ENCODE measurements around the gene FERD3L. TPM values are rescaled to one million over a fixed set of nuclear protein-coding genes. Genes with fewer than 3 reads are reported as not detected.
A peak's percentile ranks its signal among the peaks of the same experiment; 100 is the strongest.

FERD3L gene
- total and polyA plus RNA-seq, 2 experiments from 2014 or later, result not detected

DNA sequence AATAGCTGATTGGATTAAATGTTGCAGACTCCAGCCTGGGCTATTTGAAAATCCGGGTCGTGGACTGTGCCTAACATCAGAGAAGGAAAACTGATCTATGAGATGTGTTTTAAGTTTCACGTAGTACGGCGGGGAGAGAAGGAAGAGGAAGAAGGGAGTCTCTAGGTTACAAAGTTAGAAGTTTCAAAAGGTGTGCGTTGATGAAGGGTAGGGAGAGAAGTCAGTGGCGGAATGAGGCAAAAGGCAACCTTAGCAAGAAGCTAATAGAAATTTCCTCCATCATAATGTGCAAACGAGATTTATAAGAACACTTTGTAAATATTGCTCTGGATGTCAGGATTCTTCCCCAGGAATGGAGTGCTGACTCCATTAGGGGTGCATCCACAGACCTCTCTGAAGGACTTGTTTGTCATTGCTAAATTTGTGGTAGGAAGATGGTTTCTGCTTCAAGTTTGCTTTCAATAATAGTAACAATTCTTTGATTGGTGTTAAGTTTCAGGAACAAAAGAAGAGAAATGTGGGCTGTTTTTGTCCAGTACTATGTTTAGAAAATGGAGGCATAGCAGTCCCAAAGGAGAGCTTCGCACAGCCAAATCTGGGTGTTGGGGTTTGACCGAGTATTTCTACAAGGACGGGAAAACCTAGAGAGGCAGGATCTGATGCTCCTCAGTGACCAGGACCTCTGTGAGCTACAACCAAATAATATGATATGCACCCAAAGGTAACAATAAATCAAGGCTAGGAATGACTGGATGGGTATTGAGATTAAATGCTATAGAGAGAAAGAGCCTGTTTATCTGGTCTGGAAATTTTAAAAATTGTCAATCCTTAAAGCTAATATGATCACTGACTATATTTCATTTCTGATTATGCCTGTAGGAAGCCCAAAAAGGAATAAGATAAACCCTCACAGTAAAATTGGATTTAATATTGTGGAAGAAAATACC is 35.9 kb downstream of the FERD3L start:
- 9 to 11% methylated on average over 11 of the region's 11 CpGs for WGBS, 2 experiments (ENCODE audit: low coverage in 1 of 2, low lambda C conversion rate in 2 of 2, missing lambda C conversion rate in 2 of 2)
- no peak for TF ChIP-seq EZH2 (IDR thresholded peaks at IDR 0.05; ENCODE audit: insufficient read depth, poor library complexity, severe bottlenecking)
- TF ChIP-seq EZH2phosphoT487 (IDR thresholded peaks at IDR 0.05; ENCODE audit: insufficient read depth, low read depth), result 0 out of 2 replicates have a peak, but pooled peaks have one; percentile 44
- H3K9me2 ChIP-seq (ENCODE audit: insufficient read depth), result no peaks in the 10 kb centered on the region
- peak overlapping the region; percentile 84 for H2AFZ ChIP-seq
- peak overlapping the region; percentile 88 for H3K4me3 ChIP-seq
- peaks cover 58% of the 10 kb centered on the region for H3F3A ChIP-seq (ENCODE audit: insufficient read depth)
- in situ Hi-C loops (cut with MboI), result loop anchor here (25.0 kb wide), 1 partner anchor 747 kb away; no protein-coding TSS in a partner anchor
- H3K27ac ChIP-seq, result peak overlapping the region; percentile 97
- no peaks in the 10 kb centered on the region for H3K36me3 ChIP-seq (ENCODE audit: low read depth)
- H3K4me1 ChIP-seq (ENCODE audit: insufficient read depth), result peaks cover 65% of the 10 kb centered on the region
- DNase-seq, result peak; percentile 53
- no peaks in the 10 kb centered on the region for H3K9me3 ChIP-seq (ENCODE audit: low read depth)
- H3K9ac ChIP-seq, result peak overlapping the region; percentile 95
- H4K20me1 ChIP-seq (ENCODE audit: insufficient read depth), result no peaks in the 10 kb centered on the region
- no peaks in the 10 kb centered on the region for H3K27me3 ChIP-seq (replicated peaks; ENCODE audit: insufficient read depth)
- H3K4me2 ChIP-seq (ENCODE audit: unreplicated experiment), result peak overlapping the region; percentile 99
- H3K79me2 ChIP-seq (ENCODE audit: insufficient read depth), result peaks cover 95% of the 10 kb centered on the region

DNA sequence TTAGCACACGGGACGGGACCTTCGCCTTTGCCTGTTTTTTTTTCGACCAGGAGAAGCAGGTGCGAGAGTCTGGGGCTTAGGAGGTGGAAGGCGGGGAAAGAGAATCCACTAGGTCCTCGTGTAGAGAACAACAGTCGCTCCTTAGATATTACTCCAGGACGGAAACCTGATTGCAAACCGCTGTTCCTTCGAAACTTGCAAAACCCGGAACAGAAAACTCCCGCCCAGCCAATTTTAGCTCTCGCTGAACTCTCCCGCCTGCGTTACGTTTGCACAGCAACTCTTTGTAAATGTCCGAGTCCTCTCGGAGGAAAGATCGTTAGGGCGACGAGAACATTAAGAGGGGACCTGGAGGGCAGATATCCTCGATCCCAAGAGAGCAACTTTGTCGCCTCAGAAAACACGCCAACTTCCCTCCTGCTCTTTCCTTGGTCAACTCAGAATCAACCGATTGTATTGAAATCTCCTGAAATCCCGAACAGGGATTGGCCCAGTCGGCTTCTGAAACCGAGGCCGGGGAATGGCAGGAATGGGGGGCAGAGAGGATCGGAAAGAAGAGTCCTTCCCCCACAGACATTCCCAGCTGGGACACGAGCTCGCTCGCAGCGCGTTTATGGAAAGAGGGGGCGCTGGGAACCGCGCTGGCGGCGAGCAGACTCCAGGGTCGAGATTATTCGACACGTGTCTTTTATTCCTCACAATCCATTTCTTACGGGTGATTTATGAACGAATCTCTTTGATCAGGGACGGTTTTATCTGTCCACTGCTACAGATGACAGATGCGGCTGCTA is 37.7 kb downstream of the FERD3L start:
- H4K20me1 ChIP-seq (ENCODE audit: insufficient read depth), result no peaks in the 10 kb centered on the region
- peak overlapping the region; percentile 95 for H3K9ac ChIP-seq
- in situ Hi-C loops (cut with MboI), result loop anchor here (25.0 kb wide), 1 partner anchor 745 kb away; no protein-coding TSS in a partner anchor
- peaks cover 95% of the 10 kb centered on the region for H3K79me2 ChIP-seq (ENCODE audit: insufficient read depth)
- WGBS, 2 experiments (ENCODE audit: low coverage in 1 of 2, low lambda C conversion rate in 2 of 2, missing lambda C conversion rate in 2 of 2), result 1% methylated on average over 48 of the region's 48 CpGs
- no peaks in the 10 kb centered on the region for H3K9me3 ChIP-seq (ENCODE audit: low read depth)
- H3K27ac ChIP-seq, result peak overlapping the region; percentile 97
- H3K4me2 ChIP-seq (ENCODE audit: unreplicated experiment), result peak overlapping the region; percentile 99
- H3K9me2 ChIP-seq (ENCODE audit: insufficient read depth), result no peaks in the 10 kb centered on the region
- H3F3A ChIP-seq (ENCODE audit: insufficient read depth), result peaks cover 43% of the 10 kb centered on the region
- H3K4me3 ChIP-seq, result peak overlapping the region; percentile 88
- TF ChIP-seq EZH2phosphoT487 (IDR thresholded peaks at IDR 0.05; ENCODE audit: insufficient read depth, low read depth) (0 out of 2 replicates have a peak, but pooled peaks have one; percentile 34), EZH2 (IDR thresholded peaks at IDR 0.05; ENCODE audit: insufficient read depth, poor library complexity, severe bottlenecking) (no peak)
- peak overlapping the region; percentile 84 for H2AFZ ChIP-seq
- peak; percentile 88 for DNase-seq
- H3K36me3 ChIP-seq (ENCODE audit: low read depth), result no peaks in the 10 kb centered on the region
- H3K27me3 ChIP-seq (replicated peaks; ENCODE audit: insufficient read depth), result no peaks in the 10 kb centered on the region
- peaks cover 67% of the 10 kb centered on the region for H3K4me1 ChIP-seq (ENCODE audit: insufficient read depth)

DNA sequence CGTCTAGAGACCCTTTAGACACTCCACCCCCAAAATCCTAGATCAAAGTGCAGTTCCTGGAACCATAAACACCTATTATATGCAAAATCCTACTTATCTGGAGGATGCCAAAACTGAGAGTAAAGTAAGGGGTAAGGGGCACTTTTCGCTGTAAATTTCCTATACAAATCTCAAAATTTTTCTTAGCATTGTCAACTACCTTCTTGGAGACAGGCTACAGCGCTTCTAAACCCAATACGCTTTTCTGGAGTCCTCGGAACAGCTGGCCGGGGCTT is 38.2 kb downstream of the FERD3L start:
- in situ Hi-C loops (cut with MboI), result loop anchor here (25.0 kb wide), 1 partner anchor 745 kb away; no protein-coding TSS in a partner anchor
- no peaks in the 10 kb centered on the region for H3K9me2 ChIP-seq (ENCODE audit: insufficient read depth)
- DNase-seq, result no peak
- H3K4me1 ChIP-seq (ENCODE audit: insufficient read depth), result peaks cover 71% of the 10 kb centered on the region
- H4K20me1 ChIP-seq (ENCODE audit: insufficient read depth), result no peaks in the 10 kb centered on the region
- H3K79me2 ChIP-seq (ENCODE audit: insufficient read depth), result peaks cover 95% of the 10 kb centered on the region
- no peaks in the 10 kb centered on the region for H3K36me3 ChIP-seq (ENCODE audit: low read depth)
- 1 to 2% methylated on average over 6 of the region's 6 CpGs for WGBS, 2 experiments (ENCODE audit: low coverage in 1 of 2, low lambda C conversion rate in 2 of 2, missing lambda C conversion rate in 2 of 2)
- peak overlapping the region; percentile 99 for H3K4me2 ChIP-seq (ENCODE audit: unreplicated experiment)
- peak overlapping the region; percentile 84 for H2AFZ ChIP-seq
- peak overlapping the region; percentile 95 for H3K9ac ChIP-seq
- H3K4me3 ChIP-seq, result peak overlapping the region; percentile 88
- H3K27me3 ChIP-seq (replicated peaks; ENCODE audit: insufficient read depth), result no peaks in the 10 kb centered on the region
- peak overlapping the region; percentile 97 for H3K27ac ChIP-seq
- no peaks in the 10 kb centered on the region for H3K9me3 ChIP-seq (ENCODE audit: low read depth)
- peaks cover 45% of the 10 kb centered on the region for H3F3A ChIP-seq (ENCODE audit: insufficient read depth)
- TF ChIP-seq EZH2 (IDR thresholded peaks at IDR 0.05; ENCODE audit: insufficient read depth, poor library complexity, severe bottlenecking), result no peak
- no peak for TF ChIP-seq EZH2phosphoT487 (IDR thresholded peaks at IDR 0.05; ENCODE audit: insufficient read depth, low read depth)

Data from GM23248 (cell line).